Keratinocyte (primary cell): ENCODE measurements around the gene APOD. TPM values are rescaled to one million over a fixed set of nuclear protein-coding genes. Genes with fewer than 3 reads are reported as not detected.
"Not testable (repeated sequence)": the region's sequence is repeated elsewhere in the genome, so short reads cannot be mapped to it uniquely, and the experiment has no call there.

Experiments used
- DNase-seq: peaks from one replicate; pipeline ENCODE4 v3.0.0-alpha.2; 2011; ENCODE audit warnings: low read depth, missing footprints, low spot score
- FAIRE-seq: peaks from 2 replicates; lab custom pipeline; 2011; peaks lifted over from hg19 to GRCh38; lab: Jason Lieb, UNC
- H2AFZ ChIP-seq: 2 replicates; pipeline ENCODE4 v1.6.0; 2012; ENCODE audit warnings: low read length, control low read depth, inconsistent platforms; ENCODE audit not compliant: control insufficient read depth
- H3K27ac ChIP-seq: 2 replicates; pipeline ENCODE4 v1.5.1; 2011; ENCODE audit warnings: low read length; ENCODE audit not compliant: control insufficient read depth, insufficient read depth
- H3K27me3 ChIP-seq: 3 replicates; pipeline ENCODE4 v1.6.0; 2011; ENCODE audit warnings: low read length; ENCODE audit not compliant: control insufficient read depth, insufficient read depth; ENCODE audit errors: extremely low read depth
- H3K36me3 ChIP-seq, 2 experiments: 2 replicates in 1 of 2; 3 replicates in 1 of 2; pipeline ENCODE4 v1.5.1; 2011; ENCODE audit warnings: low read length in 2 of 2, mild to moderate bottlenecking in 1 of 2; ENCODE audit not compliant: control insufficient read depth in 2 of 2, insufficient read depth in 2 of 2; ENCODE audit errors: extremely low read depth in 1 of 2
- H3K4me1 ChIP-seq: 3 replicates; pipeline ENCODE4 v1.5.1; 2011; ENCODE audit warnings: low read length; ENCODE audit not compliant: control insufficient read depth, insufficient read depth; ENCODE audit errors: extremely low read depth
- H3K4me2 ChIP-seq: 3 replicates; pipeline ENCODE4 v1.6.0; 2011; ENCODE audit warnings: low read depth, low read length; ENCODE audit not compliant: control insufficient read depth, insufficient read depth; ENCODE audit errors: extremely low read depth
- H3K4me3 ChIP-seq, 3 experiments: fragments of 200-600 bp in 1 of 3; sonication (generic) in 1 of 3; 2 replicates in 2 of 3; 3 replicates in 1 of 3; pipeline ENCODE4 v1.5.1; 2011 to 2016; ENCODE audit warnings: low read length in 3 of 3, mild to moderate bottlenecking in 3 of 3, control low read depth in 2 of 3, inconsistent platforms in 1 of 3, low read depth in 1 of 3, mixed read lengths in 1 of 3, mixed run types in 1 of 3, moderate library complexity in 1 of 3; ENCODE audit not compliant: control insufficient read depth in 2 of 3, insufficient read depth in 2 of 3; ENCODE audit errors: extremely low read depth in 1 of 3
- H3K79me2 ChIP-seq: 2 replicates; pipeline ENCODE4 v1.6.0; 2012; ENCODE audit warnings: low read length; ENCODE audit not compliant: control insufficient read depth, insufficient read depth
- H3K9ac ChIP-seq: 3 replicates; pipeline ENCODE4 v1.6.0; 2011; ENCODE audit warnings: low read length; ENCODE audit not compliant: control insufficient read depth, insufficient read depth; ENCODE audit errors: extremely low read depth
- H3K9me1 ChIP-seq: 3 replicates; pipeline ENCODE4 v1.6.0; 2011; ENCODE audit warnings: low read length; ENCODE audit not compliant: control insufficient read depth, insufficient read depth; ENCODE audit errors: extremely low read depth
- H3K9me3 ChIP-seq: 2 replicates; pipeline ENCODE4 v1.5.1; 2012; ENCODE audit warnings: low read depth, low read length; ENCODE audit not compliant: control insufficient read depth
- H4K20me1 ChIP-seq: 3 replicates; pipeline ENCODE4 v1.6.0; 2011; ENCODE audit warnings: low read length; ENCODE audit not compliant: control insufficient read depth, insufficient read depth; ENCODE audit errors: extremely low read depth
- EZH2 ChIP-seq: IDR thresholded peaks from one replicate; pipeline ENCODE4 v1.6.1; 2012; ENCODE audit warnings: inconsistent platforms, mild to moderate bottlenecking, low read length, moderate library complexity
- dilution Hi-C: fragments of 300-500 bp; cut with MboI; formaldehyde crosslinking; loops from one replicate; pipeline ENCODE4 v1.7.0; 2020; ENCODE audit warnings: low sequenced_read_pairs; ENCODE audit not compliant: extremely low pct_ligation_motif_present
- polyA plus RNA-seq, 5 experiments: library from polyadenylated mRNA; depleted of rRNA in 3 of 5; stranded (reverse) in 3 of 5; stranded (forward) in 1 of 5; unstranded in 1 of 5; fragments of >200 nt; gene quantifications; 1 replicate in 1 of 5; 2 replicates in 3 of 5; 3 replicates in 1 of 5; pipeline versions ENCODE4 v1.2.1 to v1.2.3, GENCODE V29; 2011 to 2012; ENCODE audit warnings: missing spikeins in 2 of 5, low read depth in 1 of 5, low replicate concordance in 1 of 5
- TF ChIP-seq, protein P1 (sequence below), 3 experiments: IDR thresholded peaks in 1 of 3; conservative IDR thresholded peaks in 1 of 3; optimal IDR thresholded peaks in 1 of 3; 2 replicates in 2 of 3; 3 replicates in 1 of 3; pipeline versions ENCODE3 to v1.5.1; 2011; ENCODE audit warnings: low read length in 3 of 3, mild to moderate bottlenecking in 3 of 3, moderate library complexity in 2 of 3, control low read depth in 1 of 3, inconsistent platforms in 1 of 3; ENCODE audit not compliant: insufficient read depth in 2 of 3; ENCODE audit errors: extremely low read depth in 1 of 3

APOD gene
- polyA plus RNA-seq, 1 donor (not counting 4 experiments of a cell fraction or from before 2014, with no cell fraction given), result not detected

DNA sequence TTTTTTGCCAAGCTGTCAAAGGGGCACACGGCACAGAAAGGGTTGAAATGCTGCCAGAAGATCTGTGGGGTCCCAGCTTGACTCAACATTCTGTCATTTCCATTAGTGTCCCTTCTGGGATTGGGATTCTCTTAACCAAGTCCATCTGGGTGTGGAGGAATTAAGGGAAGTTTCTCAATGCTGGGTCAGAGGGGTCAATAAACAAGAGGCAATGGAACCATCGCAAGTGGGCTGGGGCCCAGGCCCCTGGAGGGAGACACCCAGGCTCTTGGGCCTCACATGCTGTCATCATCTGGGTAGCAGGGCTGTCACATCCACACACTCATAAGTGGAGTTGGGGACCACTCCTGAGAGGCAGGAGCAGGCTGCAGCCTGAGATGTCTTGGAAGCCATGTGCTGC, 8.1 kb upstream of the APOD start:
- FAIRE-seq (no peak), DNase-seq (no peak)
- no peak overlapping the region for H3K27ac ChIP-seq
- H3K36me3 ChIP-seq, result no peaks in the 10 kb centered on the region
- peaks cover 5% of the 10 kb centered on the region for H3K27me3 ChIP-seq
- no peak for TF ChIP-seq EZH2
- TF ChIP-seq, protein P1, sequence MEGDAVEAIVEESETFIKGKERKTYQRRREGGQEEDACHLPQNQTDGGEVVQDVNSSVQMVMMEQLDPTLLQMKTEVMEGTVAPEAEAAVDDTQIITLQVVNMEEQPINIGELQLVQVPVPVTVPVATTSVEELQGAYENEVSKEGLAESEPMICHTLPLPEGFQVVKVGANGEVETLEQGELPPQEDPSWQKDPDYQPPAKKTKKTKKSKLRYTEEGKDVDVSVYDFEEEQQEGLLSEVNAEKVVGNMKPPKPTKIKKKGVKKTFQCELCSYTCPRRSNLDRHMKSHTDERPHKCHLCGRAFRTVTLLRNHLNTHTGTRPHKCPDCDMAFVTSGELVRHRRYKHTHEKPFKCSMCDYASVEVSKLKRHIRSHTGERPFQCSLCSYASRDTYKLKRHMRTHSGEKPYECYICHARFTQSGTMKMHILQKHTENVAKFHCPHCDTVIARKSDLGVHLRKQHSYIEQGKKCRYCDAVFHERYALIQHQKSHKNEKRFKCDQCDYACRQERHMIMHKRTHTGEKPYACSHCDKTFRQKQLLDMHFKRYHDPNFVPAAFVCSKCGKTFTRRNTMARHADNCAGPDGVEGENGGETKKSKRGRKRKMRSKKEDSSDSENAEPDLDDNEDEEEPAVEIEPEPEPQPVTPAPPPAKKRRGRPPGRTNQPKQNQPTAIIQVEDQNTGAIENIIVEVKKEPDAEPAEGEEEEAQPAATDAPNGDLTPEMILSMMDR (optimal IDR thresholded peaks at IDR 0.05 in 1 of 3, IDR thresholded peaks at IDR 0.05 in 1 of 3, conservative IDR thresholded peaks at IDR 0.05 in 1 of 3; ENCODE audit: extremely low read depth in 1 of 3, insufficient read depth in 2 of 3, low read length in 3 of 3), result no peak
- no peak overlapping the region for H2AFZ ChIP-seq
- H3K9ac ChIP-seq, result no peak overlapping the region
- H3K9me3 ChIP-seq, result no peaks in the 10 kb centered on the region
- H4K20me1 ChIP-seq, result no peaks in the 10 kb centered on the region
- H3K4me3 ChIP-seq, result no peak overlapping the region
- H3K9me1 ChIP-seq, result no peaks in the 10 kb centered on the region
- no peaks in the 10 kb centered on the region for H3K79me2 ChIP-seq
- H3K4me1 ChIP-seq, result no peaks in the 10 kb centered on the region
- H3K4me2 ChIP-seq, result no peak overlapping the region
- dilution Hi-C loops, result no loop called here

DNA sequence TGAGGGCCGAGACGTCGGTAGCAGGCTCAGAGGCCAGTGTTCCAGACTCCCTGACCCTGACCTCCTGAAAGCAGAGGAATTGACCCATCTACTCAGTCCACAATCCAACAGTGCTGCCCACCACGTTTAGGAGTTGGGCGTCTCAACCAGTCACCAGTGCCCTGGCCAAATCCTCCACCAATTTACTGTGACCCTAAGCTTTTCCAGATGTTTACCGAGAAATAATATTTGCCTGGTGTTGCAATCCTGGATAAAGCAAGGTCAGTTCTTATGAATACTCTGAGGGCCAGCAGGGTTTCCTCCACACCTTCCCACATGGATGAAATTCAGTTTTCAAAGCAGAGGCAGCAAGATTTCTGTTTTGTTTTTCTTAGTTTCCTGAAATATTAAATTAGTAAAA, 7.5 kb upstream of the APOD start:
- Histone ChIP-seq H3K9me3 (no peaks in the 10 kb centered on the region), H2AFZ (no peak overlapping the region), H3K4me3 (no peak overlapping the region), H3K4me2 (no peak overlapping the region), H3K9me1 (no peaks in the 10 kb centered on the region), H3K4me1 (no peaks in the 10 kb centered on the region), H3K36me3 (no peaks in the 10 kb centered on the region), H3K79me2 (no peaks in the 10 kb centered on the region), H3K27me3 (peaks cover 5% of the 10 kb centered on the region), H3K27ac (no peak overlapping the region), H4K20me1 (no peaks in the 10 kb centered on the region), H3K9ac (no peak overlapping the region)
- dilution Hi-C loops, result no loop called here
- DNase-seq (no peak), FAIRE-seq (no peak)
- no peak for TF ChIP-seq EZH2
- TF ChIP-seq, protein P1 (optimal IDR thresholded peaks at IDR 0.05 in 1 of 3, IDR thresholded peaks at IDR 0.05 in 1 of 3, conservative IDR thresholded peaks at IDR 0.05 in 1 of 3; ENCODE audit: extremely low read depth in 1 of 3, insufficient read depth in 2 of 3, low read length in 3 of 3), result no peak

DNA sequence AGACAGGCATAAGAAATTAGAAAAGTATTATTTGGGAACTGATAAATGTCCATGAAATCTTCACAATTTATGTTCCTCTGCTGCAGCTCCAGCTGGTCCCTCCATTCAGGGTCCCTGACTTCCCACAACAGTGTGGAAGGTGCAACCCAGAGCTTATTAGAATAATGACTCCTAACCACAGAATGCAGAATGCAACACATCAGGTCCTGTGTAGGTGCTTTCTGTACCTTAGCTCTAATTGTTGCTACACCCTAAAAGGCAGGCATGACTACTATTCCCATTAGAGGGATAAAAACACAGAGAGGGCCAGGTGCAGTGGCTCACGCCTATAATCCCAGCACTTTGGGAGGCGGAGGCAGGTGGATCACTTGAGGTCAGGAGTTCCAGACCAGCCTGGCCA, 6.6 kb upstream of the APOD start:
- H3K4me3 ChIP-seq, H2AFZ ChIP-seq, H3K27me3 ChIP-seq, H3K9ac ChIP-seq, dilution Hi-C loops, H3K9me1 ChIP-seq, FAIRE-seq, H3K4me1 ChIP-seq, H3K9me3 ChIP-seq, H3K36me3 ChIP-seq, DNase-seq, H3K4me2 ChIP-seq, H4K20me1 ChIP-seq, H3K79me2 ChIP-seq, H3K27ac ChIP-seq: not testable (repeated sequence)

DNA sequence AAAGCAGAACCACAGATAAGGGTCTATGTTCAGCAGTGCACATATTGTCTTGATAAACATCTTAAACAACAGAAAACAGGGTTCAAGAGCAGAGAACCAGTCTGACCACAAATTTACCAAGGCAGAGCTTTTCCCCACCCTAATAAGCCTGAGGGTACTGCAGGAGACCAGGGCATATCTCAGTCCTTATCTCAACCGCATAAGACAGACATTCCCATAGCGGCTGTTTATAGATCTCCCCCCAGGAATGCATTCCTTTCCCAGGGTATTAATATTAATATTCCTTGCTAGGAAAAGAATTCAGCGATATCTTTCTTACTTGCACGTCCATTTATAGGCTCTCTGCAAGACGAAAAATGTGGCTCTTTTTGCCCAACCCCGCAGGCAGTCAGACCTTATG, 6.1 kb upstream of the APOD start:
- dilution Hi-C loops, H3K9me3 ChIP-seq, H3K4me2 ChIP-seq, H3K79me2 ChIP-seq, H3K9me1 ChIP-seq, H3K27ac ChIP-seq, DNase-seq, H4K20me1 ChIP-seq, H3K36me3 ChIP-seq, H3K9ac ChIP-seq, H3K4me3 ChIP-seq, H3K4me1 ChIP-seq, H2AFZ ChIP-seq, H3K27me3 ChIP-seq, FAIRE-seq: not testable (repeated sequence)
